ENCODE data around the gene STAC2.

STAC2 gene

GRCh38 chr17:39231591-39232551 is 6.1 kb upstream of the STAC2 start:
- no peak for DNase-seq

DNA sequence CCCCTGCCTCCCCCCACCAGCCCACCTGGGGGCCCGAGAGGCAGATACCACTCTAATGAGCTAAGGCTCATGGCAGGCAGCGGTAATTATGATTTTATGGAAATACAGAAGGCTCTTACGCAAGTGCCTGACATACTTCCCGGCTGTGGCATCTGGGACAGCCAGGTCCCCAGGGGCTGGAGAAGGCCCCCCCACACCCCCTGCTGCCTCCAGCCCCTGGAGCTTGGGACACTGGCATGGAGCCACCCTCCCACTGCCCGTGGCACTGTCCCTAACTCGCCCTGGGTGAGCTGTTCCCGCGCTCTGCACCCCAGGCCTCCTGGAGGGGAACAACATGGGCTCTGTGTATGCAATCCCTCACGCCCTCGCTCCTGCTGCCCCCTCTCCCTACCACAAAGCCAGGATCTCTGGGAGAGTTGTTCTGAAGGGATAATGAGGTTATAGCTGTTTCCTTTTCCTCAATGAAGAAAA is 5.4 kb upstream of the STAC2 start:
- no peak for DNase-seq

- no peak for DNase-seq
Observed at GRCh38 chr17:39230361-39230760, 4.6 kb upstream of the STAC2 start.

GRCh38 chr17:39229274-39229913 is 3.6 kb upstream of the STAC2 start:
- no peak for DNase-seq

- no peak for DNase-seq
Observed at GRCh38 chr17:39227364-39227919, 1.7 kb upstream of the STAC2 start.

GRCh38 chr17:39225959-39226683 is 376 bp upstream of the STAC2 start:
- no peak for DNase-seq

DNA sequence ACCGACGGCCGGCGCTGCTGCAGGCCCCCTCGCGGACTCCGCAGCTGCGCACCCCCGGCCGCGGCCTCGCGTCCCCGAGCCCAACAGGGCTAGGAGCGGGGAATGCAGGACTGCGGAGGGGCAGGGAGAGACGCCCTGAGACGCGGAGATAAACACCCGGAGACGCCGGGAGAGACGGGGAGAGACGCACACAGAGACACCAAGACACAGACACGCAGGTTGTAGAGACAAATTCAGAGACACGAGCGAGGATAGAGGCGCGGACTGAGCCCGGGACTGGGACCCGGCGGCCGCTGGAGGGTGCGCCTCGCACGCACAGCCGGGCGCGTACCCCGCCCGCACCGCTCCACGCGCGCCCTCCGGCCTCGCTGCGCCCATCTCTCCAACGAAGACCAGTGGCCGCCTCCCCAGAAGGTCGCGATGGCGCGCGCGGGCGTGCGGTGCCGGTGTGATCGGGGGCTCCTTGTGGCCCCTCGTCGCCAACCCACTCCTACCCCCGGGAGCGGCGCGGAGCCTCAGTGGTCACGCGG is 902 bp downstream of the STAC2 start:
- DNase-seq, result no peak

- no peak for DNase-seq
Observed at GRCh38 chr17:39223907-39224777, 1.6 kb downstream of the STAC2 start.

- DNase-seq, result no peak
Observed at GRCh38 chr17:39222866-39223834, 2.6 kb downstream of the STAC2 start.

GRCh38 chr17:39222151-39222550 is 3.6 kb downstream of the STAC2 start:
- no peak for DNase-seq

DNA sequence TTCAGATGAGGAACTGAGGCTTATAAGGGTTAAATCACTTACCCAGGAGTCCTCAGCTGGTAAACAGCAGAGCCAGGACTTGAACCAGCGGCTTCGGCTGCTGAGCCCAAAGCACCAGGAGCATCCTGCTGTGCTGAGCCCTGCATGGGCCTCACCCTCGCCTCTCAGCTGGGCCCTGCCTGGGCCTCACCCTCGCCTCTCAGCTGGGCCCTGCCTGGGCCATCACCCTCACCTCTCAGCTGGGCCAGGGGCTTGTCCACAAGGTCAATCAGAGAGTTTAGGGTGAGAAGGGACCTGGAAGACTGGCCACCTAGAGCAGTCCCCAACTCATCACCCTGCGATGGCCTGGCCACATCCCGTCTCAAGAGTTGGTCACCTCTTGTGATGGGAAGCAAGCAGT is 4.2 kb downstream of the STAC2 start:
- no peak for DNase-seq

DNA sequence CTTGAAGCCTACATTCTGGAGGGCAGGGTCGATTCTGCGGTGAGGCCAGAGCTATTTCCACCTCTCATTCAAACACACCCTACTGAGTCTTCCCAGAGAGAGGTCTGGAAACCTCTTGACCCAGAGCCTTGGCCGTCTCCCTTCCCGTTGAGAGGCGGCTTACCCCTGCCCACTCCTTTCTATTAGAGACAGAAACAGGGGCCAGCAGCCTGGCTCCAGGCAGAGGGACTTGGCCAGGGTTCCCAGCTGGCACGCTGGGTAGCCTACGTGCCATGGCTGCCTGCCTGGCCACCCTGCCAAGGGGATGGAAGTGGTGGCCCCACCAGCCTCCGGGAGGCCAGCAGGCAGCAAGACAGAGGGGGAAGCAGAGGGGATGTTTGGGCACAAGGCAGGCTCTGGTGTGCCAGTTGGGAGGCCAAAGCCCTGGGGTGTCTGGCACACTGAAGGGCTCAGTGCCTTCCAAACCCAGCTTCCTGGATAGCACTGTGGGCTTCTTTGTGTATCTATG is 6.0 kb downstream of the STAC2 start:
- DNase-seq, result no peak

- no peak for DNase-seq
Observed at GRCh38 chr17:39218906-39219305, 6.8 kb downstream of the STAC2 start.

GRCh38 chr17:39217734-39218369 is 7.9 kb downstream of the STAC2 start:
- no peak for DNase-seq

DNA sequence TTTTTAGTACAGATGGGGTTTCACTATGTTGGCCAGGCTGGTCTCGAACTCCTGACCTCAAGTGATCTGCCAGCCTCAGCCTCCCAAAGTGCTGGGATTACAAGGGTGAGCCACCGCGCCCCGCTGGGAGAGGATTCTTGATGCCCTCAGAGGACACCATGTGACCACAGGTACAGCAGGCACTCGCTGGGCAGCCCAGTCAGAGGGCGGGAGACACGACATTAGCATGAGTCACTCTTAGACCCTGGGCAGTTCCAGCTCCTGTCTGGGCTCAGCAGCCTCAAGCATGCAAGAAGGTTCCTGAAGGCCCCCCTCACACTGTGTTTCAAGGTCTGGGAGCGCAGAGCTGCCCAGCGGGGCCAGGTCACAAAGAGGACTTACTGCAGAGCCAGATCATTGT is 11.9 kb downstream of the STAC2 start:
- no peak for DNase-seq

- no peak for DNase-seq
Observed at GRCh38 chr17:39212841-39213480, 12.8 kb downstream of the STAC2 start.

DNA sequence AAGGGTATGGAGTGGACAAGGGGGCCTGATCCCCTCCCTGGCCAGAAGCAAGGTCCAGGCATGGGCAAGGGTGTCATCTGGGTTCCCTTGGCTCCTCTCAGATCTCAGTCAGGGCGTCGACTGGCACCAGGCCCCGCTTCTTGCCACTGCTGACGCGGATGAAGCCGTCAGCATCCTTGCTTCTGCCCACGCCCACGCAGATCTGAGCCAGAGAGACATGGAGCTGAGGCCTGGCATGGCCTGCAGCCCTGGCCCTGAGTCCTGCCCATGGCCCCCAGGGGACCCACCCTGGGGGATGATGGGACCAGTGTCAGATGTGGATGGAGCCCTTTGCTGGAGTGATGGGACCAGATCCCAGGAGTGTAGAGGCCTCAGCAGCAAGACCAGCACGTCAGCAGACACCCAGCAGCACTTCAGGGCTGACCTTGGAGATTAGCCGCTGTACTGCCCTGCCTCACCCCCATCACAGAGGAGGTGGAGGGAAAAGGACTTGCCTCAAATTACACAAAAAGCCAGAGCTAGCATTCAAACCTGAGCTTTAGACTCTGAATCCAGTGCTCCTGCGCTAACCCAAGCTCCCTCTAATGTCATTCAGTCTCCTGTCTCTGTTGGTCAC is 13.4 kb downstream of the STAC2 start:
- no peak for DNase-seq

DNA sequence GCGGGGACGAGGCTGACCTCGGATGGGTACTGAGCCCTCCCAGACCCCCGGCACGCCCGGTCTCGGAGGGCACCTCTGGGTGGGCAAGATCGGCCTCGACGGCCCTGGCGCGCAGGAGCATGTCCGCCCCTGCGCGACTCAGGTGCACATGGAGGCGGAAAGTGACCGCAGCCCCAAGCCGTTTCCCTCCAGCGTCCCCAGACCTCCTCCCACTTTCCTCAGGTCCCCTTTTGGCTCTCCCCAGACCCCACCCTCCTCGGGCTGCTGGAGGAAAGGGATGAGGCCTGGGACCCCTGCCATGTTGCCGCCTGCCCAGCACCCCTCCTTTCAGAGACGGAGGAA is 15.7 kb downstream of the STAC2 start:
- no peak for DNase-seq

All from amniotic stem cell (primary cell).